ENCODE results near the gene CCDC33.

CCDC33 gene

GRCh38 chr15:74217907-74218885 lies 17.9 kb upstream of the CCDC33 start:
- Histone ChIP-seq H3K4me1 (ENCODE audit: control insufficient read depth, insufficient read depth, low read length) (peaks cover 59% of the 10 kb centered on the region), H3K27ac (ENCODE audit: insufficient read depth, low read depth, low read length, poor library complexity, severe bottlenecking) (no peak overlapping the region), H3K36me3 (ENCODE audit: control insufficient read depth, insufficient read depth, low read length) (no peaks in the 10 kb centered on the region)

GRCh38 chr15:74220475-74221248 lies 15.5 kb upstream of the CCDC33 start:
- peak overlapping the region; percentile 39 for H3K27ac ChIP-seq (ENCODE audit: insufficient read depth, low read depth, low read length, poor library complexity, severe bottlenecking)
- 34 to 42% methylated on average over 9 to 11 of the region's 11 CpGs for WGBS, 2 experiments

More at GRCh38 chr15:74217907-74218885, 17.9 kb upstream of the CCDC33 start:
- H3K9me3 ChIP-seq (ENCODE audit: control insufficient read depth, low read length): no peaks in the 10 kb centered on the region
- peaks cover 3% of the 10 kb centered on the region for H3K27me3 ChIP-seq (ENCODE audit: control insufficient read depth, insufficient read depth, low read length, poor library complexity, severe bottlenecking)
- H3K4me3 ChIP-seq (ENCODE audit: insufficient read depth, low read depth, low read length): no peak overlapping the region
- 92 to 94% methylated on average over 16 of the region's 16 CpGs for WGBS, 2 experiments

DNA sequence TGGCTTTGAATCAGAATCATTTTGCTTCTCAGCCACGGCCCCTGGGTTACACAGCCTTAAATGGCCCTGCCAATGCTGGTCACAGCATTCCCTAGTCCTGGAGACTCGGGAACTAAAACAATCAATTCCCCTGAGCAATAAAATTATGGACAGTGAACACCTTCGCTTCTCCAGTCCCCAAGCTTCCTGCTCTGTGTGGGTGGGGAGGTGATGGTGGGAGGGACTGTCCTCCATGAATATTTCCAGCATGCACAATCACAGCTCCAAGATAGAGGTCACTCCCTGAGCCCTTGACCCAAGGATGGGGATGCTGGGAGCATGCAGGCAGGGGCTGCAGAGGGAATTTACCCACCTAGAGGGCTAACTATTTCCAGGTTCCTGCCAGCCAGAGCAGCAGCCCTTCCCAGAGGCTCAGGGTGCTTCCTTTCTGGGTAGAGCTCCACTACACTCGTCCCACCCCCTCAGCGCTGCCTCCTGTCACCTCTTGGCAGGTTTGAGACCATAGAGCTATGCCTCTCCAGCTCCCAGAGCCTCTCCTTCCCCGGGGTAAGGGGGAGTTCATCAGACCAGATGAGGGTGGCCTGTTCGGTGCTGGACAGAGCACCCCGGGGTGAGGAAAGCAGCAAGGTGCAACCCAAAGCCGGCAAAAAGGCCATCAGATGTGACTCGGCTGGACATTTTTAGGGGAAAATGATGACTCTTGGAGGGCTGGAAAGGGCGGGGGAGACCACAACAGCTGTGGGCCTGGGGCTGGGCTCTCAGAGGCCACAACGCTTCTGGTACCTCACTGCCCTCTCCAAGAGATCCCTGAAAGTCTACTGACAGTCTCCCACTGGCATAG lies 14.5 kb upstream of the CCDC33 start:
- no peak overlapping the region for H3K4me3 ChIP-seq (ENCODE audit: insufficient read depth, low read depth, low read length)
- H3K9me3 ChIP-seq (ENCODE audit: control insufficient read depth, low read length): no peaks in the 10 kb centered on the region
- H3K27ac ChIP-seq (ENCODE audit: insufficient read depth, low read depth, low read length, poor library complexity, severe bottlenecking): no peak overlapping the region
- H3K4me1 ChIP-seq (ENCODE audit: control insufficient read depth, insufficient read depth, low read length): peaks cover 49% of the 10 kb centered on the region
- WGBS, 2 experiments: 50 to 52% methylated on average over 11 to 12 of the region's 12 CpGs
- H3K27me3 ChIP-seq (ENCODE audit: control insufficient read depth, insufficient read depth, low read length, poor library complexity, severe bottlenecking): peaks cover 7% of the 10 kb centered on the region
- H3K36me3 ChIP-seq (ENCODE audit: control insufficient read depth, insufficient read depth, low read length): no peaks in the 10 kb centered on the region

More at GRCh38 chr15:74220475-74221248, 15.5 kb upstream of the CCDC33 start:
- Histone ChIP-seq H3K27me3 (ENCODE audit: control insufficient read depth, insufficient read depth, low read length, poor library complexity, severe bottlenecking) (peaks cover 6% of the 10 kb centered on the region), H3K4me1 (ENCODE audit: control insufficient read depth, insufficient read depth, low read length) (peaks cover 55% of the 10 kb centered on the region), H3K36me3 (ENCODE audit: control insufficient read depth, insufficient read depth, low read length) (no peaks in the 10 kb centered on the region), H3K4me3 (ENCODE audit: insufficient read depth, low read depth, low read length) (no peak overlapping the region), H3K9me3 (ENCODE audit: control insufficient read depth, low read length) (no peaks in the 10 kb centered on the region)

GRCh38 chr15:74222240-74223119 lies 13.6 kb upstream of the CCDC33 start:
- no peak overlapping the region for H3K27ac ChIP-seq (ENCODE audit: insufficient read depth, low read depth, low read length, poor library complexity, severe bottlenecking)

GRCh38 chr15:74225928-74226327 lies 10.2 kb upstream of the CCDC33 start:
- peaks cover 71% of the 10 kb centered on the region for H3K4me1 ChIP-seq (ENCODE audit: control insufficient read depth, insufficient read depth, low read length)
- no peaks in the 10 kb centered on the region for H3K9me3 ChIP-seq (ENCODE audit: control insufficient read depth, low read length)
- peaks cover 4% of the 10 kb centered on the region for H3K27me3 ChIP-seq (ENCODE audit: control insufficient read depth, insufficient read depth, low read length, poor library complexity, severe bottlenecking)
- H3K4me3 ChIP-seq (ENCODE audit: insufficient read depth, low read depth, low read length): no peak overlapping the region
- no peak overlapping the region for H3K27ac ChIP-seq (ENCODE audit: insufficient read depth, low read depth, low read length, poor library complexity, severe bottlenecking)
- WGBS, 2 experiments: 84 to 87% methylated on average over 5 of the region's 5 CpGs
- H3K36me3 ChIP-seq (ENCODE audit: control insufficient read depth, insufficient read depth, low read length): no peaks in the 10 kb centered on the region

More at GRCh38 chr15:74222240-74223119, 13.6 kb upstream of the CCDC33 start:
- no peak overlapping the region for H3K4me3 ChIP-seq (ENCODE audit: insufficient read depth, low read depth, low read length)
- H3K27me3 ChIP-seq (ENCODE audit: control insufficient read depth, insufficient read depth, low read length, poor library complexity, severe bottlenecking): peaks cover 7% of the 10 kb centered on the region
- peaks cover 49% of the 10 kb centered on the region for H3K4me1 ChIP-seq (ENCODE audit: control insufficient read depth, insufficient read depth, low read length)
- 20 to 22% methylated on average over 23 to 25 of the region's 25 CpGs for WGBS, 2 experiments
- no peaks in the 10 kb centered on the region for H3K36me3 ChIP-seq (ENCODE audit: control insufficient read depth, insufficient read depth, low read length)
- H3K9me3 ChIP-seq (ENCODE audit: control insufficient read depth, low read length): no peaks in the 10 kb centered on the region

DNA sequence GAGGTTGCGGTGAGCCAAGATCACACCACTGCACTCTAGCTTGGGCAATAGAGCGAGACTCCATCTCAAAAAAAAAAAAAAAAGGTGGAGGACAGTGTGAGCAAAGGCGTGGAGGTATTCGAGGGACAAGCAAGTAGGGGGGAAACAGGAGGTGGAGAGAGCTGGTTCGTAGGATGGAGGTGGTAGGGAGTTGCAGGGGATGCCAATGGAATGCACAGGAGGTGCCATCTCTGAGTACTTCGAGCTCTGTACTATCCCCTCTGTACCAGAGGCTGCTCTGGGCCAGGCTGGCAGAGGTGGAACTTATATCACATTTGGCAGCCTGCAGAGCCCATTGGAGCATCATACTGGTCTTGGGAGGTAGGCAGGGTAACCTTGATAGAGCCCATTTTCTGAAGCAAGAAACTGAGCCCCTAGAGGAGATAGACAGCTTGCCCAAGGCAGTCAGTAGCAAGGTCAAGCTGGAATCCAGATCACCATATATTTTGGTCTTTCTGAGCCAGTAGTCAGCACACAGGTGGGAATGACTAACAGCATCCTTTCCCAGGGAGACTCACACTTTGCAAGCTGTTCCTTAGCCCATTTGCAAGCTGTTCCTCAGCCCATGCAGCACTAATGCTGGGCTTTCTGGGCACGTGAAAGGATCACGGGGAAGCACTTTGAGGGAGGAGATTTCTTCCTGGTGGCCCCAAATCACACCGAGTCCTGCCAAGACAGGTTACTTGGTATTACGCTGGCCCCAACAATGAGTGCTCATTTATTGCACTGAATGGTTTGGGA lies 9.2 kb upstream of the CCDC33 start:
- 85 to 87% methylated on average over 10 of the region's 10 CpGs for WGBS, 2 experiments
- no peak overlapping the region for H3K27ac ChIP-seq (ENCODE audit: insufficient read depth, low read depth, low read length, poor library complexity, severe bottlenecking)
- no peaks in the 10 kb centered on the region for H3K9me3 ChIP-seq (ENCODE audit: control insufficient read depth, low read length)
- H3K4me1 ChIP-seq (ENCODE audit: control insufficient read depth, insufficient read depth, low read length): peaks cover 65% of the 10 kb centered on the region
- H3K4me3 ChIP-seq (ENCODE audit: insufficient read depth, low read depth, low read length): no peak overlapping the region
- H3K27me3 ChIP-seq (ENCODE audit: control insufficient read depth, insufficient read depth, low read length, poor library complexity, severe bottlenecking): peaks cover 4% of the 10 kb centered on the region
- no peaks in the 10 kb centered on the region for H3K36me3 ChIP-seq (ENCODE audit: control insufficient read depth, insufficient read depth, low read length)

DNA sequence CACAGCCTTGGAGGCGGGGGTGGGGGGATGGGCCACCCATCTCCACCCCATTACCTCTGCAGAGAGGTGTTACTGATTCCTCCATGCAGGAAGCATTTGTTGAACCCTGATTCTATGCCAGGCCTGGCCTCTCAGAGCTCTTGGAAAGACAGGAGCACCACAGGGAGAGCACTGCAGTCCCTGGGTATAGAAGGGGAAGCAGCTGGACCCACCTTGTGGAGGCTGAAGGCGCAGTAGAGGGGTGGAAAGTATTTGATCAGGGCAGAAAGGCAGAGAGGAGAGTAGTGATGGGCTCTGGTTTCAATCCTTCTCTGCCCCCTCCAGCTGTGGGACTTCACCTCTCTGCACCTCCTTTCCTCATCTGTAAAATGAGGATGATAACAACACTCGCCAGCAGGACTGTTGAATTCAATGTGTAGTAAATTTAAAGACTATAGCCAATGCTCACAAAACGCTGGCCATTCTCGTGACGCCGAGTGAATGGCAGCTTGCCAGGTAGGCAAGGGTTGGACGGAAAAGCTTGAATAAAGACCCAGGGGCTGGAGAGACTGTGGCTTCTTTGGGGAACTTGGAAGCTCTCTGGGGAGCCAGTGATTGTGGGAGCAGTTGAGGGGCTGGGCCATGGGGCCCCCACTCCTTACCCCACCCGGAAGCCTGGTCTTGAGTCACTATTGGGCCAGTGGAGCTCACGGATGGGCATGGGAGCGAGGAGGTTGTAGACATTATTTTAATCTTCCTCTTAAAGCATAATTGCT lies 8.0 kb upstream of the CCDC33 start:
- Histone ChIP-seq H3K4me1 (ENCODE audit: control insufficient read depth, insufficient read depth, low read length) (peaks cover 54% of the 10 kb centered on the region), H3K27me3 (ENCODE audit: control insufficient read depth, insufficient read depth, low read length, poor library complexity, severe bottlenecking) (peaks cover 4% of the 10 kb centered on the region), H3K4me3 (ENCODE audit: insufficient read depth, low read depth, low read length) (no peak overlapping the region), H3K36me3 (ENCODE audit: control insufficient read depth, insufficient read depth, low read length) (no peaks in the 10 kb centered on the region), H3K9me3 (ENCODE audit: control insufficient read depth, low read length) (no peaks in the 10 kb centered on the region), H3K27ac (ENCODE audit: insufficient read depth, low read depth, low read length, poor library complexity, severe bottlenecking) (peak overlapping the region; percentile 57)
- 69 to 73% methylated on average over 11 of the region's 11 CpGs for WGBS, 2 experiments

GRCh38 chr15:74228723-74229081 lies 7.4 kb upstream of the CCDC33 start:
- peaks cover 4% of the 10 kb centered on the region for H3K27me3 ChIP-seq (ENCODE audit: control insufficient read depth, insufficient read depth, low read length, poor library complexity, severe bottlenecking)
- H3K4me1 ChIP-seq (ENCODE audit: control insufficient read depth, insufficient read depth, low read length): peaks cover 48% of the 10 kb centered on the region
- WGBS, 2 experiments: 40 to 55% methylated on average over 17 of the region's 17 CpGs
- H3K36me3 ChIP-seq (ENCODE audit: control insufficient read depth, insufficient read depth, low read length): no peaks in the 10 kb centered on the region
- H3K4me3 ChIP-seq (ENCODE audit: insufficient read depth, low read depth, low read length): no peak overlapping the region
- H3K27ac ChIP-seq (ENCODE audit: insufficient read depth, low read depth, low read length, poor library complexity, severe bottlenecking): peak overlapping the region; percentile 57
- H3K9me3 ChIP-seq (ENCODE audit: control insufficient read depth, low read length): no peaks in the 10 kb centered on the region
